Endothelial cell of umbilical vein (primary cell): Measurements from ENCODE around the gene SYCP2.

Experiments used
- EZH2 ChIP-seq: IDR thresholded peaks from 2 replicates; pipeline ENCODE4 v1.6.1; 2012; ENCODE audit warnings: borderline replicate concordance, low read depth, mild to moderate bottlenecking, moderate library complexity, low read length, inconsistent platforms; ENCODE audit not compliant: severe bottlenecking
- POLR2A ChIP-seq: IDR thresholded peaks from 2 replicates; pipeline ENCODE4 v1.6.1; 2012; ENCODE audit warnings: low read depth, mild to moderate bottlenecking, control low read depth, low read length
- POLR2AphosphoS5 ChIP-seq: IDR thresholded peaks from 2 replicates; pipeline ENCODE4 v1.6.1; 2012; ENCODE audit warnings: low read depth, mild to moderate bottlenecking, control low read depth, low read length, moderate library complexity; ENCODE audit not compliant: insufficient read depth
- TF ChIP-seq, protein P1 (sequence below), 2 donors: IDR thresholded peaks; 1 replicate in 1 of 2; 2 replicates in 1 of 2; pipeline ENCODE4 v1.5.1; 2011; ENCODE audit warnings: low read length in 2 of 2, mild to moderate bottlenecking in 2 of 2, moderate library complexity in 2 of 2, control low read depth in 1 of 2, inconsistent platforms in 1 of 2, low read depth in 1 of 2; ENCODE audit not compliant: insufficient read depth in 1 of 2; ENCODE audit errors: extremely low read depth in 1 of 2
- TF ChIP-seq, protein P2 (sequence below): IDR thresholded peaks from 2 replicates; pipeline ENCODE4 v1.6.1; 2011; ENCODE audit not compliant: insufficient read depth, insufficient read length

DNA sequence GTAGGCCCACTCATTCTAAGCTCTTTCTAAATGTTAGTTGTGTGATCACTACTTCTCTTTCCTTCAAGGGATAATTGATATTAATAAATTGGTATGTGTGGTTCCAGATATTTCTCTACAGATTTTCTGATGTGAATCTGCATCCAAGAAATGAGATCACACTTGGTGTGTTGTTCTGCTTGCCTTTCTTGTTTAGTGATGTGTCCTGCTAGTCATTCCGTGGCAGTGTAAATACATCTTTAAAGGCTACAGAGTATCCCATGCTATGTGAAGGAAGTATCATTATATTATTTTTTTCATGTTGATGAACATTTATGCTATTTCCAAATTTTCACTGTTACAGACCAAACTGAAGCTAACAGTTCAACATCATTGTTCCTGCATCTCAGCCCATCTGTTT, 38.0 kb upstream of the SYCP2 start:
- no peak for TF ChIP-seq POLR2A
- TF ChIP-seq, protein P1, sequence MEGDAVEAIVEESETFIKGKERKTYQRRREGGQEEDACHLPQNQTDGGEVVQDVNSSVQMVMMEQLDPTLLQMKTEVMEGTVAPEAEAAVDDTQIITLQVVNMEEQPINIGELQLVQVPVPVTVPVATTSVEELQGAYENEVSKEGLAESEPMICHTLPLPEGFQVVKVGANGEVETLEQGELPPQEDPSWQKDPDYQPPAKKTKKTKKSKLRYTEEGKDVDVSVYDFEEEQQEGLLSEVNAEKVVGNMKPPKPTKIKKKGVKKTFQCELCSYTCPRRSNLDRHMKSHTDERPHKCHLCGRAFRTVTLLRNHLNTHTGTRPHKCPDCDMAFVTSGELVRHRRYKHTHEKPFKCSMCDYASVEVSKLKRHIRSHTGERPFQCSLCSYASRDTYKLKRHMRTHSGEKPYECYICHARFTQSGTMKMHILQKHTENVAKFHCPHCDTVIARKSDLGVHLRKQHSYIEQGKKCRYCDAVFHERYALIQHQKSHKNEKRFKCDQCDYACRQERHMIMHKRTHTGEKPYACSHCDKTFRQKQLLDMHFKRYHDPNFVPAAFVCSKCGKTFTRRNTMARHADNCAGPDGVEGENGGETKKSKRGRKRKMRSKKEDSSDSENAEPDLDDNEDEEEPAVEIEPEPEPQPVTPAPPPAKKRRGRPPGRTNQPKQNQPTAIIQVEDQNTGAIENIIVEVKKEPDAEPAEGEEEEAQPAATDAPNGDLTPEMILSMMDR (IDR thresholded peaks at IDR 0.05; ENCODE audit: extremely low read depth in 1 of 2, insufficient read depth in 1 of 2, low read depth in 1 of 2, low read length in 2 of 2), result no peak
- no peak for TF ChIP-seq POLR2AphosphoS5
- TF ChIP-seq, protein P2, sequence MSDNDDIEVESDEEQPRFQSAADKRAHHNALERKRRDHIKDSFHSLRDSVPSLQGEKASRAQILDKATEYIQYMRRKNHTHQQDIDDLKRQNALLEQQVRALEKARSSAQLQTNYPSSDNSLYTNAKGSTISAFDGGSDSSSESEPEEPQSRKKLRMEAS, result no peak
- TF ChIP-seq EZH2, result no peak
